Measurements from ENCODE around the gene INPP5F.

DNA sequence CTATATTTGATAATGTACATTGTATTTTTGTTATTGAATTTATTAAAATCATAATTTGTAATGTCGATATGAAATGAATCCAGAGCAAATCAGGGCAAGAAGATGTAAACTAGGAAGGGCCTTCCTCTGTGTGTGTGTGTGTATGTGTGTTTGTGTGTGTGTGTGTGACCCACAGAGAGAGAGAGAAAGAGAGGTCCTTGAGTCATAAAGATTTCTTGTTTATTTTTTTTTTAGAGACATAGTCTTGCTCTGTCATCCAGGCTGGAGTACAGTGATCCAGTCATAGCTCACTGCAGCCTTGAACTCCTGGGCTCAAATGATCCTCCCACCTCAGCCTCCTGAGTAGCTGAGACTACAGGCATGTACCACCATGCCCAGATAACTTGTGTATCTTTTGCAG is 50.7 kb downstream of the INPP5F start:
- no peak for TF ChIP-seq TAF1 (IDR thresholded peaks at IDR 0.05; ENCODE audit: borderline replicate concordance, low read depth, low read length)
- no peak for TF ChIP-seq NRF1 (IDR thresholded peaks at IDR 0.05; ENCODE audit: low read depth, low read length)
- TF ChIP-seq, protein P1, sequence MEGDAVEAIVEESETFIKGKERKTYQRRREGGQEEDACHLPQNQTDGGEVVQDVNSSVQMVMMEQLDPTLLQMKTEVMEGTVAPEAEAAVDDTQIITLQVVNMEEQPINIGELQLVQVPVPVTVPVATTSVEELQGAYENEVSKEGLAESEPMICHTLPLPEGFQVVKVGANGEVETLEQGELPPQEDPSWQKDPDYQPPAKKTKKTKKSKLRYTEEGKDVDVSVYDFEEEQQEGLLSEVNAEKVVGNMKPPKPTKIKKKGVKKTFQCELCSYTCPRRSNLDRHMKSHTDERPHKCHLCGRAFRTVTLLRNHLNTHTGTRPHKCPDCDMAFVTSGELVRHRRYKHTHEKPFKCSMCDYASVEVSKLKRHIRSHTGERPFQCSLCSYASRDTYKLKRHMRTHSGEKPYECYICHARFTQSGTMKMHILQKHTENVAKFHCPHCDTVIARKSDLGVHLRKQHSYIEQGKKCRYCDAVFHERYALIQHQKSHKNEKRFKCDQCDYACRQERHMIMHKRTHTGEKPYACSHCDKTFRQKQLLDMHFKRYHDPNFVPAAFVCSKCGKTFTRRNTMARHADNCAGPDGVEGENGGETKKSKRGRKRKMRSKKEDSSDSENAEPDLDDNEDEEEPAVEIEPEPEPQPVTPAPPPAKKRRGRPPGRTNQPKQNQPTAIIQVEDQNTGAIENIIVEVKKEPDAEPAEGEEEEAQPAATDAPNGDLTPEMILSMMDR (IDR thresholded peaks at IDR 0.05): no peak
- no peak for TF ChIP-seq MAX (IDR thresholded peaks at IDR 0.05; ENCODE audit: low read depth)
- no peak for TF ChIP-seq REST (IDR thresholded peaks at IDR 0.05; ENCODE audit: low read depth, low read length)
- no peak for TF ChIP-seq USF1 (IDR thresholded peaks at IDR 0.05; ENCODE audit: borderline replicate concordance, low read depth)
- no peak for TF ChIP-seq EZH2phosphoT487 (IDR thresholded peaks at IDR 0.05; ENCODE audit: borderline replicate concordance, low read depth)
- TF ChIP-seq RAD21 (IDR thresholded peaks at IDR 0.05; ENCODE audit: low read length): no peak
- no peak for TF ChIP-seq SIN3A (IDR thresholded peaks at IDR 0.05; ENCODE audit: borderline replicate concordance, low read depth, low read length)
- TF ChIP-seq JUND (IDR thresholded peaks at IDR 0.05): no peak
- TF ChIP-seq POLR2AphosphoS5 (IDR thresholded peaks at IDR 0.05; ENCODE audit: low read depth, low read length): no peak
- TF ChIP-seq NFIC (IDR thresholded peaks at IDR 0.05; ENCODE audit: borderline replicate concordance): no peak
- TF ChIP-seq FOXJ3 (CRISPR knock-in tag; IDR thresholded peaks at IDR 0.05): no peak
- TF ChIP-seq, protein P2, sequence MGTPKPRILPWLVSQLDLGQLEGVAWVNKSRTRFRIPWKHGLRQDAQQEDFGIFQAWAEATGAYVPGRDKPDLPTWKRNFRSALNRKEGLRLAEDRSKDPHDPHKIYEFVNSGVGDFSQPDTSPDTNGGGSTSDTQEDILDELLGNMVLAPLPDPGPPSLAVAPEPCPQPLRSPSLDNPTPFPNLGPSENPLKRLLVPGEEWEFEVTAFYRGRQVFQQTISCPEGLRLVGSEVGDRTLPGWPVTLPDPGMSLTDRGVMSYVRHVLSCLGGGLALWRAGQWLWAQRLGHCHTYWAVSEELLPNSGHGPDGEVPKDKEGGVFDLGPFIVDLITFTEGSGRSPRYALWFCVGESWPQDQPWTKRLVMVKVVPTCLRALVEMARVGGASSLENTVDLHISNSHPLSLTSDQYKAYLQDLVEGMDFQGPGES (IDR thresholded peaks at IDR 0.05; ENCODE audit: low read depth, low read length): no peak

Data from SK-N-SH (cell line).